NCI-H510A treated with DMSO at 0.1 percent for 48 hours (cell line): ENCODE results near the gene PIGP.
A peak's percentile ranks its signal among the peaks of the same experiment; 100 is the strongest.
"Not testable (repeated sequence)": the region's sequence is repeated elsewhere in the genome, so short reads cannot be mapped to it uniquely, and the experiment has no call there.

Experiments
- DNase-seq: peaks from one replicate; lab custom pipeline; 2025; lab: John Stamatoyannopoulos, UW

PIGP gene

GRCh38 chr21:37072988-37073416 lies at the start of gene PIGP, which contains the start of gene TTC3:
Gene PIGP (minus strand): TSS chr21:37073071. CDS start chr21:37072515, 556 bp downstream.
Gene TTC3 (plus strand): TSS chr21:37073254. CDS start chr21:37087258, 14,004 bp downstream.
- DNase-seq: peak; percentile 88

GRCh38 chr21:37119421-37120218 lies 46.7 kb upstream of the PIGP start:
- DNase-seq: no peak

DNA sequence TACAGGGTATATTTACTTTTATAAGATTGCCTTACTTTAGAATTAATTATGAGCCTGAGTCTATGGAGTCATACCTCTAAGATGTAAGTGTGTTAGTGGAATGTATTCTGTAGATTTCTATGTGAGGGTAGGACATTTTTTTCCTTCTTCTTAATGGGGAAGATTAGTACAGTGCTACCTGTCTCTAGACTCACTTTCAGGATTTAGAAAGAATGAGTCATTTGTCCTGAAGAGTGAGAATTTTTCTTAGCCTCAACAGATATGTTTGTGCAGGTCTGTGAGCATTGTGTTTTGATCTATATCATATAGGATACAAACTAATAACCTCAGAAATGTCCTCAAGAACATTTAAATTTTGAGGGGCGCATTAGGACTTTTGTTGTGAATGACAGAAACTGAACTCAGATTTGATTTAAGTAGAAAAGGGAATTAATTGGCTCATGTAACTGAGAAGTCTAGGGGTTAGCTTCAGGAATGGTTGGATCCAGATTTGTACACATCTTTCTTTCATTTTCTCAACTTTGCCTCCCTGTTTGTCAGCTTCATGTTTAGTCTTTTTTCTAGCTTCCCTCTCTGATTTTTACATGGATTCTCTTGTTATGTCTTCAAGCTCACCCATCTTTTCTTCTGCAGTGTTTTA lies 45.4 kb upstream of the PIGP start:
- no peak for DNase-seq

- no peak for DNase-seq
These were observed 44.3 kb upstream of the PIGP start for GRCh38 chr21:37117204-37117603.

DNA sequence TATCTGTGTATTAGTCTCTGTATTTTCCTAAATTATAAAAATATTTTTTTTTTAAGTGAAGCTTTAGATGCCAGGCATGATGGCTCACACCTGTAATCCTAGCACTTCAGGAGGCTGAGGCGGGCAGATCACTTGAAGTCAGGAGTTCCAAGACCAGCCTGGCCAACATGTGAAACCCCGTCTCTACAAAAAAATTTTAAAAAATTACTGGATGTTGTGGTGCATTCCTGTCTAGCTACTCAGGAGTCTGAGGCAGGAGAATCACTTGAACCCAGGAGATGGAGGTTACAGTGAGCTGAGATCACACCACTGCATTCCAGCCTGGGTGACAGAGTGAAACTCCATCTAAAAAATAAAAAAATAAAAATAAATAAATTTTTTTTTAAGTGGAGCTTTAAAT lies 43.6 kb upstream of the PIGP start:
- DNase-seq: not testable (repeated sequence)

- DNase-seq: not testable (repeated sequence)
These were observed 41.4 kb upstream of the PIGP start for GRCh38 chr21:37114301-37114700.

DNA sequence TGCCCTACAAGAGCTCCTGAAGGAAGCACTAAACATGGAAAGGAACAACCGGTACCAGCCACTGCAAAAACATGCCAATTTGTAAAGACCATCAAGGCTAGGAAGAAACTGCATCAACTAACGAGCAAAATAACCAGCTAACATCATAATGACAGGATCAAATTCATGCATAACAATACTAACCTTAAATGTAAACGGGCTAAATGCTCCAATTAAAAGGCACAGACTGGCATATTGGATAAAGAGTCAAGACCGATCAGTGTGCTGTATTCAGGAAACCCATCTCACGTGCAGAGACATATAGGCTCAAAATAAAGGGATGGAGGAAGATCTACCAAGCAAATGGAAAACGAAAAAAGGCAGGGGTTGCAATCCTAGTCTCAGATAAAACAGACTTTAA lies 38.2 kb upstream of the PIGP start:
- not testable (repeated sequence) for DNase-seq

DNA sequence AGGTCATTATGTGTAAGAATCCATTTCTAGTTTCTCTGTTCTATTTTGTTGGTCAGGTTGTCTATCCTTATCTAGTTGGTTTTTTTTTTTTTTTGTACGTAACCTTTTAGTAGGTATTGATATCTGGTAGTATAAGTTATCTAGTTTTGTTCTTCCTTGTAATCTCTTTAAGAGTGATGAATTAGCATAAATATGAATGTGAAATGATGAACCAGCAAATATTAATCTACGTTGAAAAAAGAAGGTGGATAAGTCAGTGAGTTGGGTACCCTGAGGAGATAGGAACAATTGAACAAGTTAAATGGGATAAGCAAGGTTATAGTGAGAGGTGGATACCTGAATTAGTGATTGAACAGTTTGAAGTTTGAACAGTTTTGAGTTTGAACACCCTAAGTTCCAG lies 34.1 kb upstream of the PIGP start:
- no peak for DNase-seq

DNA sequence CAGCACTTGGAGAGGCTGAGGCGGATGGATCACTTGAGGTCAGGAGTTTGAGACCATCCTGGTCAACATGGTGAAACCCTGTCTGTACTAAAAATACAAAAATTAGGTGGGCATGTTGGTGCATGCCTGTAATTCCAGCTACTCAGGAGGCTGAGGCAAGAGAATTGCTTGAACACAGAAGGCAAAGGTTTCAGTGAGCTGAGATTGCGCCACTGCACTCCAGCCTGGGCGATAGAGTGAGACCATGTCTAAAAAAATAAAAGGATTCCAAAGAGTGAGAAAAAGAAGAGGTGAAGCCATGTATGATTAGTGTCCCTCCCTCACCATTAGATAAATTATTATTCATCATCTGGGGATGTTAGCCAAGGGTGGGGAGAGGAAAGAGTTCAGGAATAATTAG lies 29.9 kb upstream of the PIGP start:
- not testable (repeated sequence) for DNase-seq

- no peak for DNase-seq
These were observed 28.5 kb upstream of the PIGP start for GRCh38 chr21:37101384-37101783.

GRCh38 chr21:37100316-37100715 lies 27.4 kb upstream of the PIGP start:
- no peak for DNase-seq

DNA sequence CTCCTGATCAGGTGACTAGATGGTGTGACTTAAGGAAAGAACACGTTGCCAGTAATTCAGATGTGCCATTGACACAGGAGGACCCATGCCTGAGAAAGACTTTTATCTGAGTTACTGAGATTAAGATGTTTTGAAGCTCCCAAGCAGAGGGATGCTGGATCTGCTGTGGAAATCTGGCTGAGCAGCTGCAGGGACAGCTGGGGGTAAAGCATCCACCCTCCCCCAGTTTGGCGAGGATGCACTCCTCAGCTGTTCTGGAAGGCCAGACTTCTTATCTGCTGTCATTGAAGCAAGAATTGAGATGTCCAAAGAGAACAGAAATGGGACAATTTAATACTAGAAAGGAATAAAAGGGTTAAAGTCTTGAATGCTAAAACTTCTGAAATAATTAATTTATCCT lies 25.9 kb upstream of the PIGP start:
- DNase-seq: no peak

GRCh38 chr21:37095821-37096220 lies 22.9 kb upstream of the PIGP start:
- no peak for DNase-seq

- DNase-seq: no peak
These were observed 21.1 kb upstream of the PIGP start for GRCh38 chr21:37093977-37094376.

- DNase-seq: no peak
These were observed 15.4 kb upstream of the PIGP start for GRCh38 chr21:37088186-37088735.

- DNase-seq: peak; percentile 44
These were observed 14.3 kb upstream of the PIGP start for GRCh38 chr21:37087188-37087587.

DNA sequence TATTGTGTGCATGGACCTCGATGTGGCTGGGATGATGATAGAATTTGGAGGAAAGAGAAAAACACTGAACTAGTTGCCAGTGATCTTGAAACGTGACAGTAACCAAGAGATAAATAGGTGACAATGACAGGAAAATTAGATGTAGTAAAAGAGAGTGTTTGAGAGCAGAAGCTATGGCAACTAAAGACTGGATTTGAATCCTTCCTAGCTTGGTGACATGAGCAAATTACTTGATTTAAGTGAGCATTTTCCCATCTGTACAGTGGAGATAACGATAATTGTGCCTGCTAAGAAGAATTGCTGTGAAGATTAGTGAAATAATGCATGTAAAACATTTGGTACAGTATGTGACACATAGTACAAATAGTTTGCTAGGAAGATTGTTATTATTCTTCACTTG lies 12.9 kb upstream of the PIGP start:
- no peak for DNase-seq

DNA sequence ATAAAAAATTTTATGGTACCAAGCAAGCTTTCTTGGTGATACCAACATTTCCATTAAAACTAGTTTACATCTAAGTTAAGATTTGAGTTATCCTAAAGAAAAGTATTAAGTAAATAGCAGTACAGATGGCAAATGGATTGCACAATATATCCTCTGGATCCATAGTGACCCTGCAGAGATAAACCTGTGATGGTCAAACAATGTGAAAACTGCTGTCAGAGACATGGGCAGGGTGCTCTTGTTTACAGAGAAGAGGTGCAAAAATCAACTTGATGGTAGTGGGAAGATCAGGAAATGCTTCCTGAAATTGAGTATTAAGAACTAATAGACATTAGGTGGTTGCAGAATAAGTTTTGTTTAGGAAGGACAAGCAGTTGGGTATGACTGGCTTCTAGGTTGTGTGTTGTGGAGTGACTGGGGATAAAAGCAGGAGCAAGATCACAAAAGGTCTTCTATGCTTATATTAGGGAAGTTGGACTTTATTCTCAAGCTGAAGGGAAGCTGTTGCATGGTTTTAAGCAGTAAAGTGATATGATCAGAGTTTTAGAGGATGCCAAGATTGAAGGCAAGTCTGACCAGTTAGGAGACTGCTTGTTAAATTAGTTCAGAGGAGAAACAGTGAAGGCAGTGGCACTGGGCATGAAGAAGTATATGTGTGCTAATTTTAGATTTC lies 10.1 kb upstream of the PIGP start:
- no peak for DNase-seq

GRCh38 chr21:37082375-37082774 lies 9.5 kb upstream of the PIGP start:
- no peak for DNase-seq

DNA sequence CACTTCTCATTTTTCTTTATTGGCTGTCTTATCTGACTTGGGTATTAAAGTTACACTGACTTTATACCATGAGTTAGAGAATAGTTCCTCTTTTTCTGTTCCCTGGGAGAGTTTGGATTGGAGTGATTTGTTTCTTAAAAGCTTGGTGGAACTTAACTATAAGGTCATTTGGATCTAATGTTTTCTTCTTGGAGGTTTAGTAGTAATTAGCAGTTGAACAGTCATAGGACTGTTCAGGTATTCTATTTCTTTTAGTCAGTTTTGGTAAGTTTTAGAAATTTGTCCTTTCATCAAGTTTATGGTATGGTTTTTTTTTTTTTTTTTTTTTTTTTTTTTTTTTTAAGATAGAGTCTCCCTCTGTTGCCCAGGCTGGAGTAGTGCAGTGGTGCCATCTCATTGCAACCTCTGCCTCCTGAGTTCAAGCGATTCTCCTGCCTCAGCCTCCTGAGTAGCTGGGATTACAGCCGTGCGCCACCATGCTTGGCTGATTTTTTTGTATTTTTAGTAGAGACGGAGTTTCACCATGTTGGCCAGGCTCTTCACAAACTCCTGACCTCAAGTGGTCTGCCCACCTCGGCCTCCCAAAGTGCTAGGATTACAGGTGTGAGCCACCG lies 6.4 kb upstream of the PIGP start:
- DNase-seq: no peak

DNA sequence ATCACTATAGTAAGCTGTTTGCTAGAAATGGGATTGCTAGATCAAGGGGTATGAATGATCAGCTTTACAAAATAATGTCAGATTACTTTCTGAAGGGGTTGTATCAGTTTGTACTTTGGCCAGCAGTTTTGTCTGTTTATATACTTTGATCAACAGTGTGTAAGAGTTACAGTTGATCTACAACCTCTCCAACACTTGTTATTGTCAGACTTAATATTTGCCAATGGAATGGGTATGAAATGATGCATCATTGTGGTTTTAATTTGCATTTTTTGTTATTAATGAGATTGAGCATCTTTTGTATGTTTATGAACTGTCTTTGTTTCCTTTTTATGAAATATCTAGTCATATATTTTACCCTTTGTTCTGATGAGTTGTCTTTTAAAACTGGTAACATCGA lies 4.5 kb upstream of the PIGP start:
- no peak for DNase-seq
